Measurements from ENCODE around the gene DNASE2.
A peak's percentile ranks its signal among the peaks of the same experiment; 100 is the strongest.
"Not testable (repeated sequence)": the region's sequence is repeated elsewhere in the genome, so short reads cannot be mapped to it uniquely, and the experiment has no call there.

DNASE2 gene, protein sequence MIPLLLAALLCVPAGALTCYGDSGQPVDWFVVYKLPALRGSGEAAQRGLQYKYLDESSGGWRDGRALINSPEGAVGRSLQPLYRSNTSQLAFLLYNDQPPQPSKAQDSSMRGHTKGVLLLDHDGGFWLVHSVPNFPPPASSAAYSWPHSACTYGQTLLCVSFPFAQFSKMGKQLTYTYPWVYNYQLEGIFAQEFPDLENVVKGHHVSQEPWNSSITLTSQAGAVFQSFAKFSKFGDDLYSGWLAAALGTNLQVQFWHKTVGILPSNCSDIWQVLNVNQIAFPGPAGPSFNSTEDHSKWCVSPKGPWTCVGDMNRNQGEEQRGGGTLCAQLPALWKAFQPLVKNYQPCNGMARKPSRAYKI

DNA sequence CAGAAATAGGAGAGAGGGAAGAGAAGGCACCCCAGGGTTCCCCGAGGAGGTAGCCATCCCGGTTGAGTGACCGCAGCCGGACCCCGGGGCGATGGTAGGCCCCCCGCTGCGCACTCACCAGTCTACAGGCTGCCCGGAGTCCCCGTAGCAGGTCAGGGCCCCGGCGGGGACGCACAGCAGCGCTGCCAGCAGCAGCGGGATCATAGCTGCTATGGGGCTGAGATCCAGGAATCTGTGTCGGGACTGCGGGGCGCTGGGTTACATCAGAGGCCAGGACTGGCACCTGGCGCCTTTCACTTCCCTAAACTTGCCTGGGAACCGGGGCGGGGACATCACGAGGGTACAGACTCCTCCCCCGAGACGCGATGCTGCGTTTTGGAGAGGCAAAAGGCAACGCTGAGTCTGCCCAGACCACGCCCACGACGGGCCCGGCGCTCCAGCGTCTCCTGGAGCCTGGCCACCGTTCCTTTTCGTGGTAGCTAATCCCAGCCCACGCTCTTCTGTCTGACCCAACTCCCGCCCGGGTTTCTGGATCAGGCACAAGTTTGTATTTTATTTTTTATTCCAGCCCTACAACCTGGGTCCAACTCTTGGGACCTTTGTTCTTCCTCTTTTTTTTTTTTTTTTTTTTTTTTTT is at the start of gene DNASE2:
Gene DNASE2 (minus strand): TSS at position 278 of the 637 bp plus-strand sequence. CDS start 74 bp downstream, at position 204.
- peak; percentile 93 to 95 for DNase-seq
- no peak for TF ChIP-seq GATA1 (IDR thresholded peaks at IDR 0.05; ENCODE audit: low read depth, low read length)
- peak; percentile 91 for TF ChIP-seq POLR2A (IDR thresholded peaks at IDR 0.05; ENCODE audit: low read length)

DNA sequence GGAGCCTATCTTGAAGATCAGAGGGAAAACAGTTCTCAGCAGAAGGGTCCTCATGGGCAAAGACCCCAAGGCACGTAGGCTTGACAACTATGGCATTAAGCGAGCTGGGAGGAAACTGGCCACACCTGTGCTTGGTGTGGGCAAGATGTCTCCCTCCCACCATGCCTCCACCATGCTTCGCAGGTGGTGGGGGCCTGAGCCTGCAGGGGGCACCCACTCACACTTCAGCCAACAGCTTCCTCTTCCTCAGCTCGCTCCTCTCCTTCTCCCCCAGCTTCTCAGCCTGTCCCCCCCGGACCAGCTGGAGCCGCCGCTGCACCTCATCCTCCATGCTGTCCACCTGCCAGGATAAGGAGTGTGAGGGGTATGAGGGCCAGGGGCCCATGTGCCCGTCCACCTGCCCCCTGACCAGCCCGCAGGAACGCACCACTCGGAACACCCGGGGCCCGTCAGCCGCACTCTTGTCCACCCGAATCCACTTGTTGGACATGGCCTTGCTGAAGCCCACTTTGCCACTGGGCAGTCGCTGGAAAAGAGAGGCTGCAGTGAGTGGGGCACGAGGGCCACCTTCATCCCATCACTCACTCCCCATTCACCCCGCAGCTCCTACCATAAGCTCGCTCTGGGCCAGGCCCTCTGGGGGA is 48.9 kb upstream of the DNASE2 start:
- TF ChIP-seq POLR2A (IDR thresholded peaks at IDR 0.05; ENCODE audit: low read length): no peak
- TF ChIP-seq GATA1 (IDR thresholded peaks at IDR 0.05; ENCODE audit: low read depth, low read length): no peak
- DNase-seq: no peak

DNA sequence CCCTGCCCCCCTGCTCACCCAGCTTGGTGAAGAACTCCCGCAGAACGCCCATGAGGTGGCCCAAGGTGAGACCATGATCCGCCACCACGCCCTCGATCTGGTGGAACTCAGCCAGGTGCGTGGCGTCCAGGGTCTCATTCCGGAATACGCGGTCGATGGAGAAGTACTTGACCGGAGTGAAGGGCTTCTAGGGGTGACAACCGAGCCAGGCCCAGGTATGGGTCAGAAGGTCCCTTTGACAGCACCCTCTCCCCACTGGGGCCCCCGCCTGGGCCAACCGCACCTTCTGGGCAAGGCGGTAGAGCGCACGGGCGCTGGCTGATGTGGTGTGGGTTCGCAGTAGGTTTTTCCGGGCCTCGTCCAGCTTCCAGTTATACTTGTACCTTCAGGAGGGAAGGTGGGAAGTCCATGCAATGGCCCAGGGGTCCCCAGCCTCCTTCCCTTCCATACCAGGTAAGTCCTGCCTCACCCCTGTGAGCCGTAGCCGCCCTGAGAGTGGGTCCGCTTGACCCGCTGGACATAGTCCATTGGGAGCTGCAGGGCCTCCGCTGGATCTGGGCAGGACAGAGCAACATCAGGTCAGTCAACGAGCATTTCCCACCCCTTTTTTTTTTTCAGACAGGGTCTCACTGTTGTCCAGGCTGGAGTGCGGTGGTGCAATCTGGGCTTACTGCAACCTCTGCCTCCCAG is 43.5 kb upstream of the DNASE2 start:
- TF ChIP-seq POLR2A (IDR thresholded peaks at IDR 0.05; ENCODE audit: low read length): no peak
- no peak for TF ChIP-seq GATA1 (IDR thresholded peaks at IDR 0.05; ENCODE audit: low read depth, low read length)
- no peak for DNase-seq

DNA sequence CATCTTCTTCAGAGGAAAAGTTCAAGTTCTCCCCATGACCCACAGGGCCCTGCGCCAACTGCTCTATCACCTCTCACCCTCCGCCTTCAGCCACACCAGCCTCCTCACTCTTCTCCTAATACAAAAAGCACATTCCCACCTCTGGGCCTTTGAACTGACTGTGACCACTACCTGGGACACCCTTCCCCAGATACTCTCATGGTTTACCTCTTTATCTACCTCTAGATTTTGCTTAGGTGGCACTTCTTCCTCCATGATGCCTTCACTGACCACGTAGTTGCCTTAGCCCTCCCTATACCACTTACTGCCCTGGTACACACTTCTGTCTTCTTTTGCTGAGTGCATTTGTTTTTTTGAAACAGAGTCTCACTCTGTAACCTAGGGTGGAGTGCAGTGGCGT is 41.7 kb upstream of the DNASE2 start:
- no peak for TF ChIP-seq POLR2A (IDR thresholded peaks at IDR 0.05; ENCODE audit: low read length)
- no peak for TF ChIP-seq GATA1 (IDR thresholded peaks at IDR 0.05; ENCODE audit: low read depth, low read length)
- DNase-seq: no peak

DNA sequence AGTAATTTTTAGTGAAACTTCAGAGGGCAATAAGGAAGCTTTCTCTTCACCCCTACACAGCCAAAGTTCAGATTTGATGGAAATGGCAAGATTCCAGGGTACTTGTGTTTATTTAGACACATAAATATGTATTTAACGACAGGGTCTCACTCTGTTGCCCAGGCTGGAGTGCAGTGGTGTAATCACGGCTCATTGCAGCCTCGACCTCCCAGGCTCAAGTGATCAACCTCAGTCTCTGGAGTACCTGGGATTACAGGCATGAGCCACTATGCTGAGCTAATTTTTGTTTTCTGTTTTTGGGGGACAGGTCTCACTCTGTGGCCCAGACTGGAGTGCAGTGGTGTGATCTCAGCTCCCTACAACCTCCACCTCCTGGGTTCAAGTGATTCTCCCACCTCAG is 39.8 kb upstream of the DNASE2 start:
- no peak for TF ChIP-seq GATA1 (IDR thresholded peaks at IDR 0.05; ENCODE audit: low read depth, low read length)
- TF ChIP-seq POLR2A (IDR thresholded peaks at IDR 0.05; ENCODE audit: low read length): no peak
- no peak for DNase-seq

DNA sequence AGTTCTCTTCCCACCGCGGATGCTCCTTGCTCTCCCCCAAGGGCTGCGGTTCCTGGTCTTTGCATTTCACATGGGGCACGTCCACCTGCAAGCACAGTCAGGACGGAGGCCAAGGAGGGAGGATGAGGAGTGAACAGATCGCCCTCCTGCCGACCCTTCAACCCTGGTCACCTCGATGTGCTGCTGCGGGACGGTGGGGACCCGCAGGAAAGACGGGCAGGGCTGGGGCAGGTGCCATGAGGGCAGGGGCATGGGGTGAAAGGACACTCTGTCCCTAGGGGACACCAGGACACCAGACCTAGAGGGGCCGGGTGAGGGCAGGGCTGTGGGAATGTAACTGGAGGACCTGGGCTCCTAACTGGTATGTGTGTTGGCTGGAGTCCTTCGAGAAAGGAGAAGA is 37.0 kb upstream of the DNASE2 start:
- DNase-seq: no peak
- TF ChIP-seq GATA1 (IDR thresholded peaks at IDR 0.05; ENCODE audit: low read depth, low read length): no peak
- TF ChIP-seq POLR2A (IDR thresholded peaks at IDR 0.05; ENCODE audit: low read length): no peak

DNA sequence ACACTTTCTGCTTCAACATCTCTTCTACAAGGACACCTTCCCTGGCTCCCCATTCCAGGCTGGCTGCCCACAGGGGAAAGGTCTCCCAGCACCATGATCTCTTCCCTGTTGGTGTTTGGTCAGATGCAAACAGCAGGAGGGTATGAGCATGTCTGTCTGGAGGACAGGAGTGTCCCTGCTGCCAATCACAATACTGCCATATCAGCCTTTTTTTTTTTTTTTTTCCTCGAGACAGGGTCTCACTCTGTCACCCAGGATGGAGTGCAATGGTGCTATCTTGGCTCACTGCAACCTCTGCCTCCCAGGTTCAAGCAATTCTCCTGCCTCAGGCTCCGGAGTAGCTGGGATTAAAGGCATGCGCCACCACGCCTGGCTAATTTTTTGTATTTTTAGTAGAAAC is 34.6 kb upstream of the DNASE2 start:
- not testable (repeated sequence) for DNase-seq

DNA sequence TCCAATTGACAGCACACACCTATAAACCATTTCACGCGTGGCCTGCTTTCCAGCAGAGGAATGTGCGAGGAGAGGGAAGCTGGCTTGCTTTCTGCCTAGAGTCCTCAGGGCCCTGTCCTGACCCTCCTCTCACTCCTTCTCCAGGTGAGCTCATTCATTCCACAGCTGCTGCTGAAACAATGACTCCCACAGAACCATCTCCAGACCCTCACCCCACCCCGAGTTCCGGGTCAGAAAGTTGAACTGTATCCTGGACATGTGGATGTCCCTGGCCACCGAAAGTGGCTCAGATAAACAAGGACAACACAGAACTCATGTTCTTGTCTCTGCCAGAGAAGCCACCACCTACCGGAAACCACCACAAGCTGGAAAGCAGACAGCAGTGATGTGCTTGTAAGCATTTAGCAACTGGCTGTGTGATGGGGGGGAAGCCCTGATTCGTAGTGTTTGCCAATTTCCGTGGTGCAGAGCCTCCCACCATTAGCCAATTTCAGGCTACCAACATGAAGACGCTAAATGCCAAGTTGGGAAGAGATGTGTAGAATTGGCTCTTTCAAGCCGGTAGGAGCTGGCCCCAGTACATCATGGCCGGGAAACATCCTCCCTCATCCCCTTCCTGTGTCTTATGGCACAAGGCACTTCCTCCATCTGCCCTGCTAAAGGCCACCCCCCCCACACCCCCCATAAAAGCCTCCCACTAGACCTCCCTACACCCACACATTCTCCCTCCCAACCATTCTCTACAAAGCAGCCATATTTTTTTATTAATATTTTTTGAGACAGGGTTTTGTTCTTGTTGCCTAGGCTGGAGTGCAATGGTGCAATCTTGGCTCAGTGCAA is 32.8 kb upstream of the DNASE2 start:
- no peak for TF ChIP-seq POLR2A (IDR thresholded peaks at IDR 0.05; ENCODE audit: low read length)
- TF ChIP-seq GATA1 (IDR thresholded peaks at IDR 0.05; ENCODE audit: low read depth, low read length): no peak
- no peak for DNase-seq

DNA sequence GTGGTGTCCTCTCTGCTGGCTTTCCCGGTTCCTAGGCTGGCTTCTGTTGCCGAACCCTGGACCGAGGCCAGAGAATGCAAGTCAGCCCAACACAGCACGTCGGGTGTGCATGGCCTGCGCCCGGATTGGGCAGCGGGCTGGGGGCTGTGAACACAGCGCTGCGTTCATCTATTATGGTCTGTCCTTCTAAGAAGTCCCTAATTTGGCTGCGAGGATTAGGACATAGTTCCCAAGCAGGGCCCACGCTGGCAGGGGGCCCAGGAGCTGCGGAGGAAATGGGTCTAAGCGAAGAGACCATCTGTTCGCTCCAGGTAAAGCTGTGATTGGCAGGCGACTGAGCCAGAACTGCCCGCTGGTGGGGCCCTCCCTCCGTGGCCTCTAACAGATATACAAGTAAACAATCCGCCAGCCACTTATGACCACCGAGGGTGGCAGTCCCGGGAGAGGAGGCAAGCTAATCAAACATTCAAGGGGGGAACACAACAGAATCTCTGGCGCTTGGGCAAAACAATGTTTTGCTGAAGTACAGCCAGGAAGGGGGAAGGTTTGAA is 31.8 kb upstream of the DNASE2 start:
- TF ChIP-seq GATA1 (IDR thresholded peaks at IDR 0.05; ENCODE audit: low read depth, low read length) (no peak), POLR2A (IDR thresholded peaks at IDR 0.05; ENCODE audit: low read length) (no peak)
- DNase-seq: no peak

DNA sequence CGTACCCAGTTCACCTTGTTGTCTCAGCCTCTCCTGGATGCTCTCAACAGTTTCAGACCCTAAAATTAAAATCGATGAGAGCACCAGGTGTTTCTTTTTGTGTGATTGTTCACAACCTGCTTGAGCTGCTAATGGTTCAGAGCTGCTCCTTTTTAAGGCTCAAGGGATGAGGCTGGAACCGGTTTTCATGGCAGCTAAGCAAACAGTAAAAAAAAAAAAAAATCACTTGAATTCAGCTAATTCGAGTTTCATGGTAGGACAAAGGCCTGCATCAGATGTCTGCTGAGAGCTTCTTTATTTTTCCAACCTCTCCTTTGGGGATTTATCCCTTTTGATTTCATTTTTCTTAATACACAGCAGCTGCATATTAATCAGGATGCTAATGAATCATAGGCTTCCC is 31.3 kb upstream of the DNASE2 start:
- DNase-seq: no peak
- no peak for TF ChIP-seq POLR2A (IDR thresholded peaks at IDR 0.05; ENCODE audit: low read length)
- TF ChIP-seq GATA1 (IDR thresholded peaks at IDR 0.05; ENCODE audit: low read depth, low read length): no peak

DNA sequence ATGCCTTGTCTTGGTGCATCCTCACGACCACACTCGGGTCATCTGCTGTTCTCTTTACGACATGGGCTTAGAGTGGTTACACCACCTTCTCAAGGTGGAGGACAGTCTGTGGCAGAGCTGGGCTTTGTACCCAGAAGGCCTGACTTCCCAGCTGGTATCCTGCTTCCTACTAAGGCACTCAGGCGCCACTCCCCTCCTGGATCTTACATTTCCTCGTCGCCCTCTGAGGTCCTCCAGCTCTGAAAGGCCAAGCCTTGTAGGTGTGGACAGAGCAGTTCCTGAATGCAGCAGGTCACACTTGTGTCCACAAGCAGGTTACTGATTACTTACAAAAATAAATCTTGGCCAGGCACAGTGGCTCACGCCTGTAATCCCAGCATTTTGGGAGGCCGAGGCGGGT is 25.9 kb upstream of the DNASE2 start:
- DNase-seq: no peak
- TF ChIP-seq GATA1 (IDR thresholded peaks at IDR 0.05; ENCODE audit: low read depth, low read length) (no peak), POLR2A (IDR thresholded peaks at IDR 0.05; ENCODE audit: low read length) (no peak)

DNA sequence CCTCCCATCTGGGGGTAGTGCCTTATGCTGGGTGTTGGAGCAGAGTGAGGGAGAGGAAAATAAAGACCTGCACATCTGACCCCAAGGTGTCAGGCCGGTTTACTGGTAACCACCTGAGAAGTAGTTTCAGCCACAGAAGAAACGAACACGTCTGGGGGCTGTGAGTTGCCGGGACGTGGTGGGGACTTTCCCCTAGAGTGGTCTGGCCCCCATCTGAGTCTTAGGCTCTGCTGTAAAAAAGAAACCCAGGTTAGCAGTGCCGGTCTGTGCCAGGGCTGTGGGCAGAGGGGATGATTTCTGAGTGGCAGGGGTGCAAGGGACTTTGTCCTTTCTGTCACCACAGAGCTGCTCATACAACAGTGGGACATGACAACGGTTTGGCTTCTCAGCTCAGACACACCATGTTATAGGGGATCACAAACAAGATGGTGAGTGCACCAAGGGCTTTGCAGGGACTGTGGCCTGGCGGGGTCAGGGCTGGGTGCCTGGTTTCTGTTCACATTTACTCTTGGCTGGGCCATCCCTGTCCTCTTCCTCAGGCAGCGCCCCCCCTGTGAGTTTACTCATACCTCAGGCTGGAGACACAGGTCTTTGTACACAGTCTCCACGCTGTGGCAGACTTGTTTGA is 18.8 kb upstream of the DNASE2 start:
- no peak for DNase-seq
- TF ChIP-seq POLR2A (IDR thresholded peaks at IDR 0.05; ENCODE audit: low read length) (no peak), GATA1 (IDR thresholded peaks at IDR 0.05; ENCODE audit: low read depth, low read length) (no peak)

DNA sequence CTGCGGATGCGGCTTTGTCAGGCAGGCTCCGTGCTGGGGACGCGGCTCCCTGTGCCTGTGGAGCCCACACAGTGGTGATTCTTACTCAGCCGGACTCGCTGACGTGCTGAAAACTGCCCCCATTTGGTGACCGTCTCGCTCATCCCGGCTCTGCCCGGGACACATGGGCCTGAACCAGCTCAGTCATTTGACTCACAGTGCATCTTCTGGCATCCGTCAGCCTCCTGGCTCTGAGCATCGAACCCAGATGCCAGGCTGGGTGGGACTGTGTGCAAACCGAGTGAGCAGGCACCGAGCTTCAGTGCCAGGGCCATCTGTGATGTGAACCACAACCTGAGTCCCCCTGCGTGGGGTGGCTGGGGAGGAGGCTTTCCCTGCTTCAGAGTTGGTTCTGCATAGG is 15.2 kb upstream of the DNASE2 start:
- TF ChIP-seq POLR2A (IDR thresholded peaks at IDR 0.05; ENCODE audit: low read length) (no peak), GATA1 (IDR thresholded peaks at IDR 0.05; ENCODE audit: low read depth, low read length) (no peak)
- DNase-seq: no peak
